NCI-H2029 (cell line): ENCODE measurements around the gene LRRC51.
"Not testable (repeated sequence)": the region's sequence is repeated elsewhere in the genome, so short reads cannot be mapped to it uniquely, and the experiment has no call there.

ENCODE experiments used
- DNase-seq: peaks from one replicate; lab custom pipeline; 2025; lab: John Stamatoyannopoulos, UW

LRRC51 gene

GRCh38 chr11:72111300-72112142, 30.9 kb downstream of the LRRC51 start:
- DNase-seq = no peak

- DNase-seq = peak; percentile 99
Measured at GRCh38 chr11:72112143-72112977, 31.7 kb downstream of the LRRC51 start, which contains the start of gene ANAPC15. Gene ANAPC15 (minus strand): TSS chr11:72112695. CDS start chr11:72111276, 1,419 bp downstream.

- no peak for DNase-seq
Measured at GRCh38 chr11:72112978-72113808, 32.5 kb downstream of the LRRC51 start.

GRCh38 chr11:72114570-72114969, 33.9 kb downstream of the LRRC51 start:
- no peak for DNase-seq

- DNase-seq = no peak
Measured at GRCh38 chr11:72116019-72116755, 35.5 kb downstream of the LRRC51 start.

- no peak for DNase-seq
Measured at GRCh38 chr11:72119198-72119597, 38.5 kb downstream of the LRRC51 start.

GRCh38 chr11:72120930-72121329, 40.3 kb downstream of the LRRC51 start:
- no peak for DNase-seq

- no peak for DNase-seq
Measured at GRCh38 chr11:72122607-72123006, 42.0 kb downstream of the LRRC51 start.

- no peak for DNase-seq
Measured at GRCh38 chr11:72123117-72123653, 42.5 kb downstream of the LRRC51 start.

- DNase-seq = no peak
Measured at GRCh38 chr11:72124046-72124445, 43.4 kb downstream of the LRRC51 start.

GRCh38 chr11:72125956-72126355, 45.3 kb downstream of the LRRC51 start:
- DNase-seq = no peak

GRCh38 chr11:72127923-72128322, 47.3 kb downstream of the LRRC51 start:
- DNase-seq = no peak

- DNase-seq = no peak
Measured at GRCh38 chr11:72129381-72129780, 48.7 kb downstream of the LRRC51 start.

GRCh38 chr11:72132646-72133045, 52.0 kb downstream of the LRRC51 start:
- DNase-seq = no peak

- DNase-seq = not testable (repeated sequence)
Measured at GRCh38 chr11:72135473-72135872, 54.8 kb downstream of the LRRC51 start, which contains the start of gene FOLR3. Gene FOLR3 (plus strand): TSS chr11:72135725. CDS start chr11:72135953, 228 bp downstream.

GRCh38 chr11:72135891-72136683, 55.4 kb downstream of the LRRC51 start:
- DNase-seq = no peak

- no peak for DNase-seq
Measured at GRCh38 chr11:72136684-72137262, 56.1 kb downstream of the LRRC51 start.

GRCh38 chr11:72138821-72139390, 58.3 kb downstream of the LRRC51 start:
- no peak for DNase-seq

- DNase-seq = no peak
Measured at GRCh38 chr11:72139500-72139899, 58.9 kb downstream of the LRRC51 start.
